ENCODE measurements around the gene SIGLEC14. TPM values are rescaled to one million over a fixed set of nuclear protein-coding genes. Genes with fewer than 3 reads are reported as not detected.
"Not testable (repeated sequence)": the region's sequence is repeated elsewhere in the genome, so short reads cannot be mapped to it uniquely, and the experiment has no call there.

The SIGLEC14 gene
- total RNA-seq, 2 experiments from 2014 or later, result not detected

- CTCF ChIA-PET, result no interaction called here
- POLR2A ChIA-PET, result interaction anchor here (0.5 kb wide), 1 partner anchor 1470 kb away, joined by 5 read pairs; the partner anchor contains the start of gene ZNF347
- H3K4me1 Mint-ChIP-seq, result peaks cover 20% of the 10 kb centered on the region
These were observed 42.3 kb upstream of the SIGLEC14 start for GRCh38 chr19:51688671-51689571.

DNA sequence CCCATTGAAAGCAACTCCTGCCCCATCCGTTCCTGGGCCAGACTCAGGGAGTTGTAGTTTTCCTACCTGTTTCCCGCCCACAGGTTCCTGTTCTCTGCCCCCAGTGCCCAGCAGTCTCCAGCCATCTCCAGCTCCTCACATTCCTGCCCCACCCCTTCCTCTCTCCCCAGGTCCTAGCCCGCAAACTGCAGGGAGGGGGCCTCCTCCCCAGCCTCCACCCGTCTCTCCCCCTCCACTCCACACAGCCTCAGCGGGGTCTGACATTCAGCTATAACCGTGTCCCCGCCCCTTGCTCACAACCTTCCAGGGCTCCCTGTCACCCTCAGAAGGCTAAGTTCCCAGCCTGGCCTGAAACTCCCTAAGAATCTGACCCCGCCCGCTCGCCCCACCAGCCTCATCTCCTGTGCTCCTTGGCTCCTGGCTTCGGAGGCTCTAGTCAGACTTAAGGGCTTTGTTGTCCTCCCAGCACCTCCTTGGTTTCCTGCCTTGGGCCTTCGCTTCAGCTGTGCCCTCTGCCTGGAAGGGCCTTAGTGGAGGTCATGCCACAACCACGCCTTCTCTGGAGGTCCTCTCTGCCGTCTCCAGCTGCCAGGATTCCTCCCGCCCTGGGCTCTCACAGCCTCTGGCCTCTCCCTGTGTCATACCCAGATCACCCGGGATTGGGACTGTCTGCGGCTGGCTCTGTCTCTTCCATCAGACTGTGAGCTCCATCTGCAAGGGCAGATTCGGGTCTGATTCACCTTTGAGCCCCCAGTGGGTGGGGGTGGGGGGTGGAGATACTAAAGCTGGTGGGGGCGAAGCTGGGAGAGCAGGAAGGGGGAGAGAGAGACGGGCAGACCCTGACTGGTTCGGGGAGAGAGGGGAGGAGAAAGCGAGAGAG lies 41.4 kb upstream of the SIGLEC14 start:
- POLR2A ChIA-PET, result no interaction called here
- CTCF ChIA-PET, result no interaction called here
- H3K4me3 Mint-ChIP-seq, result peak overlapping the region; percentile 67

More at GRCh38 chr19:51688671-51689571, 42.3 kb upstream of the SIGLEC14 start:
- DNase-seq, result no peak
- Mint-ChIP-seq H3K27ac (peak overlapping the region; percentile 82), H3K9me3 (peaks cover 18% of the 10 kb centered on the region), H3K36me3 (ENCODE audit: low read depth) (no peaks in the 10 kb centered on the region), H3K4me3 (peak overlapping the region; percentile 67), H3K27me3 (peaks cover 14% of the 10 kb centered on the region)

GRCh38 chr19:51686171-51686570 lies 39.5 kb upstream of the SIGLEC14 start:
- H3K4me1 Mint-ChIP-seq, result peaks cover 12% of the 10 kb centered on the region
- ChIA-PET POLR2A (no interaction called here), CTCF (no interaction called here)
- H3K27ac Mint-ChIP-seq, result no peak overlapping the region
- peaks cover 14% of the 10 kb centered on the region for H3K27me3 Mint-ChIP-seq
- H3K36me3 Mint-ChIP-seq (ENCODE audit: low read depth), result no peaks in the 10 kb centered on the region
- H3K9me3 Mint-ChIP-seq, result peaks cover 22% of the 10 kb centered on the region
- no peak overlapping the region for H3K4me3 Mint-ChIP-seq
- DNase-seq, result no peak

More for the DNA sequence above, 41.4 kb upstream of the SIGLEC14 start:
- Mint-ChIP-seq H3K27ac (peak overlapping the region; percentile 82), H3K36me3 (ENCODE audit: low read depth) (no peaks in the 10 kb centered on the region), H3K27me3 (peaks cover 14% of the 10 kb centered on the region), H3K4me1 (peaks cover 19% of the 10 kb centered on the region), H3K9me3 (peaks cover 22% of the 10 kb centered on the region)
- no peak for DNase-seq

GRCh38 chr19:51681286-51681941 lies 34.8 kb upstream of the SIGLEC14 start:
- DNase-seq, result no peak
- Mint-ChIP-seq H3K27me3 (peaks cover 2% of the 10 kb centered on the region), H3K36me3 (ENCODE audit: low read depth) (no peaks in the 10 kb centered on the region), H3K27ac (no peak overlapping the region), H3K4me1 (peaks cover 5% of the 10 kb centered on the region), H3K9me3 (peaks cover 26% of the 10 kb centered on the region), H3K4me3 (no peak overlapping the region)
- CTCF ChIA-PET, result no interaction called here
- POLR2A ChIA-PET, result interaction anchor here (0.5 kb wide), 1 partner anchor 285 kb away, joined by 15 read pairs; no protein-coding TSS in a partner anchor

- Mint-ChIP-seq H3K27ac (no peak overlapping the region), H3K36me3 (ENCODE audit: low read depth) (no peaks in the 10 kb centered on the region), H3K9me3 (peaks cover 22% of the 10 kb centered on the region), H3K4me3 (no peak overlapping the region), H3K27me3 (peaks cover 2% of the 10 kb centered on the region), H3K4me1 (peaks cover 10% of the 10 kb centered on the region)
- CTCF ChIA-PET, result interaction anchor here (0.6 to 1.4 kb wide), 3 partner anchors 10 to 24 kb away, joined by 3 to 4 read pairs (median 3); no protein-coding TSS in a partner anchor
- DNase-seq, result no peak
- POLR2A ChIA-PET, result no interaction called here
These were observed 33.8 kb upstream of the SIGLEC14 start for GRCh38 chr19:51680474-51680873.

- H3K36me3 Mint-ChIP-seq (ENCODE audit: low read depth), result no peaks in the 10 kb centered on the region
- CTCF ChIA-PET, result interaction anchor here (0.6 to 1.3 kb wide), 3 partner anchors 16 to 122 kb away, joined by 3 to 4 read pairs (median 3); no protein-coding TSS in a partner anchor
- POLR2A ChIA-PET, result no interaction called here
- no peak for DNase-seq
- H3K9me3 Mint-ChIP-seq, result peaks cover 8% of the 10 kb centered on the region
- peaks cover 5% of the 10 kb centered on the region for H3K27me3 Mint-ChIP-seq
- H3K4me1 Mint-ChIP-seq, result peaks cover 10% of the 10 kb centered on the region
- no peak overlapping the region for H3K4me3 Mint-ChIP-seq
- peak overlapping the region; percentile 36 for H3K27ac Mint-ChIP-seq
These were observed 30.0 kb upstream of the SIGLEC14 start for GRCh38 chr19:51676566-51677083.

GRCh38 chr19:51675911-51676565 lies 29.4 kb upstream of the SIGLEC14 start:
- H3K4me1 Mint-ChIP-seq; H3K9me3 Mint-ChIP-seq; POLR2A ChIA-PET; H3K4me3 Mint-ChIP-seq; H3K27me3 Mint-ChIP-seq; H3K27ac Mint-ChIP-seq; H3K36me3 Mint-ChIP-seq (ENCODE audit: low read depth); DNase-seq: not testable (repeated sequence)
- CTCF ChIA-PET, result interaction anchor here (0.9 to 1.3 kb wide), 2 partner anchors 15 to 109 kb away, joined by 3 to 4 read pairs; no protein-coding TSS in a partner anchor

DNA sequence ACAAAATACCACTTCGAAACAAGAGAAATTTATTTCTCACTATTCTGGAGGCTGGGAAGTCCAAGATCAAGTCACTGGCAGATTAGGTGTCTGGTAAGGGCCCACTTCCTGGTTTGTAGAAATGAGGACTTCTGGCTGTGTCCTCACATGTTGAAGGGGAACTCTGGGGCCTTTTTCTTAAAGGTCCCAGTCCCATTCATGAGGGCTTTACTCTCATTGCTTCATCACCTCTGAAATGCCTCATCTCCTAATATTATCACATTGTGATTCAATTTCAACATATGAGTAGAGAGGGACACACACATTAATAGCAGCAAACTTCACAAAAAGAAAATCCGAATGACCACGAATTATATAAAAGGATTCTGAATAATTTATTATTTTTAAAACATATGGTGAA lies 21.6 kb upstream of the SIGLEC14 start:
- Mint-ChIP-seq H3K4me3 (no peak overlapping the region), H3K9me3 (no peaks in the 10 kb centered on the region), H3K27me3 (peaks cover 13% of the 10 kb centered on the region), H3K4me1 (no peaks in the 10 kb centered on the region), H3K27ac (no peak overlapping the region), H3K36me3 (ENCODE audit: low read depth) (no peaks in the 10 kb centered on the region)
- no peak for DNase-seq
- CTCF ChIA-PET, result no interaction called here
- POLR2A ChIA-PET, result no interaction called here

DNA sequence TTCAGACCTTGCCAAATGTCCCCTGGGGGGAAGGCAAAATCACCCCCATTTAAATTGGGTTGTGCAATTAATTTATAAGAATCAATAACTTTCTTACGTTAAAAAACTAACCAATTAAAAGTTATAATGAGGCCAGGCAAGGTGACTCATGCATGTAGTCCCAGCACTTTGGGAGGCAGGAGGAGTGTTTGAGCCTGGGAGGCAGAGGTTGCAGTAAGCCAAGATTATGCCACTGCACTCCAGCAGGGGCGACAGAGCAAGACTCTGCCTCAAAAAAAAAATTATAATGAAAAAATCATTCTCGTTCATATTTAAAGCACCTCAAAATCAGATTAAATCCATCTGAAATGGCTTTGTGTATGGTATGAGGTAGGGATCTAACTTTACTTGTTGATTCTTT lies 18.4 kb upstream of the SIGLEC14 start:
- no peak overlapping the region for H3K4me3 Mint-ChIP-seq
- peaks cover 19% of the 10 kb centered on the region for H3K27me3 Mint-ChIP-seq
- no peaks in the 10 kb centered on the region for H3K4me1 Mint-ChIP-seq
- H3K36me3 Mint-ChIP-seq (ENCODE audit: low read depth), result no peaks in the 10 kb centered on the region
- H3K27ac Mint-ChIP-seq, result no peak overlapping the region
- no peaks in the 10 kb centered on the region for H3K9me3 Mint-ChIP-seq
- no peak for DNase-seq
- ChIA-PET POLR2A (no interaction called here), CTCF (no interaction called here)

DNA sequence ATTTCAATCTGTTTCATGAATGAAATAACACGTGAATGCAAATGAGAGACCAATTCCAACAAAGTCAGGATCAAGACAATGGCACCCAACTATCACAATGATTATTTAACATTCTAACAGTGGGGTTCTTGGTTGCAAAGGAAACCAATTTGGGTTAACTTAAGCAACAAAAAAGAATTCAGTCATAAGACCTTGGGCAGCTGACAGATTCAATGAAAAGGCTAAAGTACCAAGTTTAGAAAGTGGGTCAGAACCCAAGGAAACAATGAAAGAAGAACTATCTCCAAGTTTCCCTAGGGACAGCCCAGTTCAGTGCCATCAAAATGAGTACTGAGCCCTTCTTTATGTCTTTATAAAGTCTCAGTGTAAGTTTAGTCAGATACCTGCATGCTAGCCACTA lies 17.5 kb upstream of the SIGLEC14 start:
- no peak overlapping the region for H3K27ac Mint-ChIP-seq

DNA sequence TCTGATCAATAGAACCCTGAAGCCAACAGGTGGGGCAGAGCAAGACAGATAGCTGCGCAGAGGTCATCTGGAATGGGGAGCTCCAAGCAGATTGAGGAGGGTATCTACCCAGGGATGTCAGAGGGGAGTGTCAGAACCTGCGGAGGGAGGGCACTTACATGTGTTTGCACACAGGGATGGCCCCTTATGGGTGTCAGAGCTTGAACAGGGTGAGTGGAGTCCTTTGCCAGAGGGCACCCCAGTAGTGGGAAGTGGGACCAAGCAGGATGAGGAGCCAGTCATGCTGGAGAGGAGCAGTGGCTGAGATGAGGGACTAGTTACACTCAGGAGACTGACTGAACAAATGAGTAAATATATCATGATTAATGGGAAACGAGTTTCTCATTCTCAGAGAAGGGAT lies 17.0 kb upstream of the SIGLEC14 start:
- Mint-ChIP-seq H3K36me3 (ENCODE audit: low read depth) (no peaks in the 10 kb centered on the region), H3K4me1 (no peaks in the 10 kb centered on the region), H3K4me3 (no peak overlapping the region), H3K9me3 (no peaks in the 10 kb centered on the region), H3K27ac (no peak overlapping the region), H3K27me3 (peaks cover 19% of the 10 kb centered on the region)
- DNase-seq, result no peak
- POLR2A ChIA-PET, result no interaction called here
- CTCF ChIA-PET, result no interaction called here

More for the DNA sequence above, 17.5 kb upstream of the SIGLEC14 start:
- no peak overlapping the region for H3K4me3 Mint-ChIP-seq
- CTCF ChIA-PET, result no interaction called here
- H3K27me3 Mint-ChIP-seq, result peaks cover 19% of the 10 kb centered on the region
- POLR2A ChIA-PET, result no interaction called here
- no peaks in the 10 kb centered on the region for H3K4me1 Mint-ChIP-seq
- no peaks in the 10 kb centered on the region for H3K36me3 Mint-ChIP-seq (ENCODE audit: low read depth)
- no peaks in the 10 kb centered on the region for H3K9me3 Mint-ChIP-seq
- DNase-seq, result no peak
